OCI-LY1 (cell line): Measurements from ENCODE around the gene CALCA.

Experiments used
- CTCF ChIP-seq: fragments of 200-600 bp; sonication (generic), shearing (Covaris generic); IDR thresholded peaks from 2 replicates; pipeline ENCODE4 v1.5.1; 2017; ENCODE audit warnings: mild to moderate bottlenecking, antibody characterized with exemption, low read length, moderate library complexity, mixed read lengths
- EZH2 ChIP-seq: fragments of 200-600 bp; sonication (generic), shearing (Covaris generic); IDR thresholded peaks from 2 replicates; pipeline ENCODE4 v1.8.0; 2017; ENCODE audit warnings: borderline replicate concordance, mixed run types, mild to moderate bottlenecking, antibody characterized with exemption, low read length, moderate library complexity, mixed read lengths

- TF ChIP-seq CTCF (no peak), EZH2 (no peak)
Observed at GRCh38 chr11:15010865-15011264, 38.7 kb upstream of the CALCA start.
